Fibroblast of the conjunctiva (primary cell): ENCODE results near the gene MYL3.
"Not testable (repeated sequence)": the region's sequence is repeated elsewhere in the genome, so short reads cannot be mapped to it uniquely, and the experiment has no call there.

Experiments used
- DNase-seq: peaks from one replicate; pipeline ENCODE4 v3.0.0-alpha.2; 2010; ENCODE audit warnings: low read depth

Gene MYL3

GRCh38 chr3:46824211-46824970 lies 38.9 kb downstream of the MYL3 start:
- no peak for DNase-seq

GRCh38 chr3:46823314-46823713 lies 39.9 kb downstream of the MYL3 start:
- DNase-seq, result not testable (repeated sequence)

- no peak for DNase-seq
Observed at GRCh38 chr3:46821553-46821952, 41.7 kb downstream of the MYL3 start.

GRCh38 chr3:46820852-46821251 lies 42.4 kb downstream of the MYL3 start:
- no peak for DNase-seq

- DNase-seq, result peak; percentile 18
Observed at GRCh38 chr3:46812237-46812791, 50.9 kb downstream of the MYL3 start.

GRCh38 chr3:46811615-46812236 lies 51.5 kb downstream of the MYL3 start:
- no peak for DNase-seq

- DNase-seq, result not testable (repeated sequence)
Observed at GRCh38 chr3:46808766-46809165, 54.5 kb downstream of the MYL3 start.
